ENCODE measurements around the gene GALNT2.

GRCh38 chr1:230255991-230256390, 189.0 kb downstream of the GALNT2 start:
- no peak for TF ChIP-seq CTCF (IDR thresholded peaks at IDR 0.05; ENCODE audit: insufficient read depth, low read length, poor library complexity, severe bottlenecking)
- TF ChIP-seq EZH2phosphoT487 (conservative IDR thresholded peaks at IDR 0.05; ENCODE audit: low read length): no peak
